ENCODE data around the gene AGAP1. TPM values are rescaled to one million over a fixed set of nuclear protein-coding genes. Genes with fewer than 3 reads are reported as not detected.

The AGAP1 gene
- total and polyA plus RNA-seq, 9 donors = 5.7 to 32.2 (median 20.2) TPM

GRCh38 chr2:235587202-235587601 lies 93.4 kb downstream of the AGAP1 start:
- intact Hi-C loops (cut with DNase I) = loop anchor here in 2 of 4 donors (5.0 to 10.0 kb wide), 2 partner anchors 90 to 92 kb away; partner anchors contain the start of gene AGAP1 (in 1 of the 2)
- Histone ChIP-seq H3K27ac (no peak overlapping the region), H3K4me3 (no peak overlapping the region), H3K36me3 (no peaks in the 10 kb centered on the region), H3K9me3 (no peaks in the 10 kb centered on the region), H3K27me3 (no peaks in the 10 kb centered on the region), H3K4me1 (ENCODE audit: insufficient read depth) (peaks cover 14% of the 10 kb centered on the region)
- WGBS, 3 donors = 93 to 96% (median 96%) methylated on average over 9 of the region's 9 CpGs
- DNase-seq = no peak
- TF ChIP-seq CTCF (IDR thresholded peaks at IDR 0.05) (no peak), POLR2A (IDR thresholded peaks at IDR 0.05) (no peak)

GRCh38 chr2:235588750-235589149 lies 94.9 kb downstream of the AGAP1 start:
- Histone ChIP-seq H3K27me3 (no peaks in the 10 kb centered on the region), H3K9me3 (no peaks in the 10 kb centered on the region), H3K27ac (peak overlapping the region in 1 of 2 donors; percentile 36), H3K36me3 (no peaks in the 10 kb centered on the region), H3K4me3 (no peak overlapping the region), H3K4me1 (ENCODE audit: insufficient read depth) (peaks cover 3% of the 10 kb centered on the region)
- intact Hi-C loops (cut with DNase I) = loop anchor here in 2 of 4 donors (5.0 to 10.0 kb wide), 2 partner anchors 91 to 94 kb away; partner anchors contain the start of gene AGAP1 (in 1 of the 2)
- 4 to 25% (median 12%) methylated on average over 9 of the region's 9 CpGs for WGBS, 3 donors
- DNase-seq = peak; percentile 47 to 64 (median 59)
- TF ChIP-seq POLR2A (IDR thresholded peaks at IDR 0.05) (no peak), CTCF (IDR thresholded peaks at IDR 0.05) (no peak), EP300 (IDR thresholded peaks at IDR 0.05) (no peak)

GRCh38 chr2:235591231-235591730 lies 97.4 kb downstream of the AGAP1 start:
- no peak overlapping the region for H3K4me3 ChIP-seq
- H3K27ac ChIP-seq = no peak overlapping the region
- no peaks in the 10 kb centered on the region for H3K36me3 ChIP-seq
- DNase-seq = no peak
- H3K4me1 ChIP-seq (ENCODE audit: insufficient read depth) = peaks cover 3% of the 10 kb centered on the region
- H3K27me3 ChIP-seq = no peaks in the 10 kb centered on the region
- no peak for TF ChIP-seq POLR2A (IDR thresholded peaks at IDR 0.05)
- WGBS, 3 donors = 86 to 95% (median 87%) methylated on average over 14 of the region's 14 CpGs
- H3K9me3 ChIP-seq = no peaks in the 10 kb centered on the region
- intact Hi-C loops (cut with DNase I) = loop anchor here (5.0 to 10.0 kb wide), 4 partner anchors 74 to 456 kb away; no protein-coding TSS in a partner anchor

GRCh38 chr2:235591921-235592320 lies 98.1 kb downstream of the AGAP1 start:
- DNase-seq = no peak
- TF ChIP-seq POLR2A (IDR thresholded peaks at IDR 0.05) (no peak), EP300 (IDR thresholded peaks at IDR 0.05) (no peak), CTCF (IDR thresholded peaks at IDR 0.05) (no peak)
- H3K9me3 ChIP-seq = no peaks in the 10 kb centered on the region
- peaks cover 3% of the 10 kb centered on the region for H3K4me1 ChIP-seq (ENCODE audit: insufficient read depth)
- WGBS, 3 donors = 89 to 93% (median 91%) methylated on average over 5 of the region's 5 CpGs
- intact Hi-C loops (cut with DNase I) = loop anchor here (5.0 to 10.0 kb wide), 4 partner anchors 73 to 457 kb away; no protein-coding TSS in a partner anchor
- H3K27me3 ChIP-seq = no peaks in the 10 kb centered on the region
- H3K27ac ChIP-seq = no peak overlapping the region
- H3K36me3 ChIP-seq = no peaks in the 10 kb centered on the region
- no peak overlapping the region for H3K4me3 ChIP-seq

- H3K4me3 ChIP-seq = no peak overlapping the region
- no peaks in the 10 kb centered on the region for H3K27me3 ChIP-seq
- 78 to 90% (median 84%) methylated on average over 11 of the region's 11 CpGs for WGBS, 3 donors
- intact Hi-C loops (cut with DNase I) = loop anchor here (5.0 to 10.0 kb wide), 4 partner anchors 72 to 458 kb away; no protein-coding TSS in a partner anchor
- H3K9me3 ChIP-seq = no peaks in the 10 kb centered on the region
- TF ChIP-seq POLR2A (IDR thresholded peaks at IDR 0.05) (no peak), CTCF (IDR thresholded peaks at IDR 0.05) (no peak), EP300 (IDR thresholded peaks at IDR 0.05) (no peak)
- no peak overlapping the region for H3K27ac ChIP-seq
- peaks cover 3% of the 10 kb centered on the region for H3K4me1 ChIP-seq (ENCODE audit: insufficient read depth)
- no peaks in the 10 kb centered on the region for H3K36me3 ChIP-seq
- no peak for DNase-seq
Measured at GRCh38 chr2:235592430-235592829, 98.6 kb downstream of the AGAP1 start.
